H9 (cell line): ENCODE data around the gene NEK7. TPM values are rescaled to one million over a fixed set of nuclear protein-coding genes. Genes with fewer than 3 reads are reported as not detected.
"Not testable (repeated sequence)": the region's sequence is repeated elsewhere in the genome, so short reads cannot be mapped to it uniquely, and the experiment has no call there.

Experiments used
- DNase-seq: peaks from one replicate; pipeline ENCODE4 v3.0.0-alpha.2; 2017
- H2AFZ ChIP-seq: one replicate; pipeline ENCODE4 v1.6.1; 2013; ENCODE audit warnings: mild to moderate bottlenecking, low read length, control low read depth, moderate library complexity
- H2AK5ac ChIP-seq: 2 replicates; pipeline ENCODE4 v1.6.1; 2013; ENCODE audit warnings: low read length, control low read depth, mixed read lengths; ENCODE audit not compliant: insufficient read length
- H2BK120ac ChIP-seq: one replicate; pipeline ENCODE4 v1.6.1; 2013; ENCODE audit warnings: low read depth, mild to moderate bottlenecking, low read length, control low read depth, inconsistent platforms; ENCODE audit not compliant: poor library complexity, severe bottlenecking
- H2BK12ac ChIP-seq: 2 replicates; pipeline ENCODE4 v1.6.1; 2013; ENCODE audit warnings: low read length, control low read depth, mixed read lengths, low read depth; ENCODE audit not compliant: insufficient read length
- H2BK15ac ChIP-seq: 2 replicates; pipeline ENCODE4 v1.6.1; 2013; ENCODE audit warnings: low read depth, low read length, control low read depth
- H2BK20ac ChIP-seq: one replicate; pipeline ENCODE4 v1.6.1; 2013; ENCODE audit warnings: low read depth, mild to moderate bottlenecking, low read length, control low read depth, inconsistent platforms; ENCODE audit not compliant: poor library complexity, severe bottlenecking
- H2BK5ac ChIP-seq: 2 replicates; pipeline ENCODE4 v1.6.1; 2013; ENCODE audit warnings: low read length, control low read depth, mixed read lengths; ENCODE audit not compliant: insufficient read length
- H3K14ac ChIP-seq: 2 replicates; pipeline ENCODE4 v1.6.1; 2013; ENCODE audit warnings: low read length, control low read depth; ENCODE audit not compliant: insufficient read depth
- H3K18ac ChIP-seq: 2 replicates; pipeline ENCODE4 v1.6.1; 2013; ENCODE audit warnings: low read depth, mild to moderate bottlenecking, mixed read lengths, low read length, control low read depth; ENCODE audit not compliant: insufficient read length
- H3K23ac ChIP-seq: 2 replicates; pipeline ENCODE4 v1.6.1; 2013; ENCODE audit warnings: low read length, control low read depth, mixed read lengths, low read depth; ENCODE audit not compliant: insufficient read length
- H3K23me2 ChIP-seq: 2 replicates; pipeline ENCODE4 v1.6.1; 2013; ENCODE audit warnings: low read depth, mild to moderate bottlenecking, mixed read lengths, low read length, control low read depth; ENCODE audit not compliant: insufficient read length, poor library complexity, severe bottlenecking
- H3K27ac ChIP-seq: 2 replicates; pipeline ENCODE4 v1.5.1; 2013; ENCODE audit warnings: low read length, control low read depth, mixed read lengths, low read depth; ENCODE audit not compliant: insufficient read length
- H3K27me3 ChIP-seq: 2 replicates; pipeline ENCODE4 v1.6.1; 2013; ENCODE audit warnings: low read length, control low read depth, inconsistent platforms; ENCODE audit not compliant: insufficient read depth
- H3K4ac ChIP-seq: 2 replicates; pipeline ENCODE4 v1.6.1; 2013; ENCODE audit warnings: low read depth, mild to moderate bottlenecking, control low read depth, inconsistent platforms, low read length, moderate library complexity
- H3K4me1 ChIP-seq: 2 replicates; pipeline ENCODE4 v1.6.1; 2013; ENCODE audit warnings: low read length, control low read depth, inconsistent platforms; ENCODE audit not compliant: insufficient read depth
- H3K4me2 ChIP-seq: 2 replicates; pipeline ENCODE4 v1.6.1; 2013; ENCODE audit warnings: low read length, control low read depth, mixed read lengths; ENCODE audit not compliant: insufficient read length, insufficient read depth
- H3K56ac ChIP-seq: 2 replicates; pipeline ENCODE4 v1.6.1; 2013; ENCODE audit warnings: low read depth, mild to moderate bottlenecking, mixed read lengths, low read length, control low read depth; ENCODE audit not compliant: insufficient read length
- H3K79me1 ChIP-seq: 2 replicates; pipeline ENCODE4 v1.6.1; 2013; ENCODE audit warnings: low read depth, mild to moderate bottlenecking, moderate library complexity, low read length, control low read depth, inconsistent platforms; ENCODE audit not compliant: insufficient read depth, poor library complexity, severe bottlenecking
- H3K79me2 ChIP-seq: 2 replicates; pipeline ENCODE4 v1.6.1; 2013; ENCODE audit warnings: low read length, control low read depth, inconsistent platforms; ENCODE audit not compliant: insufficient read depth
- H3K9ac ChIP-seq: 2 replicates; pipeline ENCODE4 v1.6.1; 2013; ENCODE audit warnings: low read length, control low read depth, mixed read lengths; ENCODE audit not compliant: insufficient read length; ENCODE audit errors: extremely low read depth
- H3K9me3 ChIP-seq: one replicate; pipeline ENCODE4 v1.6.1; 2013; ENCODE audit warnings: low read depth, low read length, inconsistent platforms; ENCODE audit not compliant: control insufficient read depth
- H3T11ph ChIP-seq: one replicate; pipeline ENCODE4 v1.6.1; 2013; ENCODE audit warnings: mild to moderate bottlenecking, low read length, control low read depth, inconsistent platforms
- H4K20me1 ChIP-seq: one replicate; pipeline ENCODE4 v1.6.1; 2013; ENCODE audit not compliant: control insufficient read depth, insufficient read length, insufficient read depth
- H4K5ac ChIP-seq: 2 replicates; pipeline ENCODE4 v1.6.1; 2013; ENCODE audit warnings: low read depth, mild to moderate bottlenecking, mixed read lengths, low read length, control low read depth; ENCODE audit not compliant: insufficient read length
- H4K8ac ChIP-seq: replicated peaks from 2 replicates; pipeline ENCODE4 v1.6.1; 2013; ENCODE audit warnings: low read length, control low read depth, mixed read lengths, low read depth; ENCODE audit not compliant: insufficient read length
- H4K91ac ChIP-seq: 2 replicates; pipeline ENCODE4 v1.6.1; 2013; ENCODE audit warnings: low read depth, mild to moderate bottlenecking, moderate library complexity, mixed read lengths, low read length, control low read depth; ENCODE audit not compliant: insufficient read length
- H3K27ac Mint-ChIP-seq, 3 experiments: 2 replicates in 2 of 3; 3 replicates in 1 of 3; pipeline ENCODE4 v1.8.0; 2020 to 2021; ENCODE audit warnings: mixed read lengths in 3 of 3, mild to moderate bottlenecking in 1 of 3, moderate library complexity in 1 of 3
- H3K27me3 Mint-ChIP-seq: 2 replicates; pipeline ENCODE4 v1.8.0; 2021; ENCODE audit warnings: low read depth, mild to moderate bottlenecking, moderate library complexity, mixed read lengths
- H3K36me3 Mint-ChIP-seq, 3 experiments: 2 replicates in 2 of 3; 3 replicates in 1 of 3; pipeline ENCODE4 v1.8.0; 2020 to 2021; ENCODE audit warnings: low read depth in 3 of 3, mixed read lengths in 3 of 3; ENCODE audit not compliant: insufficient read depth in 1 of 3
- H3K4me1 Mint-ChIP-seq, 2 experiments: 2 replicates each; pipeline ENCODE4 v1.8.0; 2020; ENCODE audit warnings: mixed read lengths in 2 of 2
- H3K4me3 Mint-ChIP-seq, 2 experiments: 2 replicates in 1 of 2; 3 replicates in 1 of 2; pipeline ENCODE4 v1.8.0; 2020 to 2021; ENCODE audit warnings: mild to moderate bottlenecking in 2 of 2, mixed read lengths in 2 of 2, moderate library complexity in 1 of 2
- H3K9me3 Mint-ChIP-seq, 2 experiments: 2 replicates in 1 of 2; 3 replicates in 1 of 2; pipeline ENCODE4 v1.8.0; 2020; ENCODE audit warnings: mild to moderate bottlenecking in 2 of 2, mixed read lengths in 2 of 2, moderate library complexity in 1 of 2
- WGBS: extraction: QIAGEN DNeasy Blood & Tissue Kit; methylation state at CpG from one replicate; pipeline ENCODE4 v1.1.7; 2013; ENCODE audit warnings: missing lambda C conversion rate, low lambda C conversion rate, mixed read lengths; ENCODE audit not compliant: insufficient read length; ENCODE audit errors: extremely low coverage; 5-methylcytosine and 5-hydroxymethylcytosine counted together
- total RNA-seq: library from RNA; stranded (reverse); gene quantifications from 2 replicates; pipeline ENCODE4 v1.2.1, GENCODE V29; 2021

The NEK7 gene
- total RNA-seq, 1 experiment from 2014 or later, result 9.6 TPM

- H3K4me2 ChIP-seq, H3K9me3 Mint-ChIP-seq: not testable (repeated sequence)
Measured at GRCh38 chr1:198315331-198315730, 158.5 kb downstream of the NEK7 start.

More at GRCh38 chr1:198315331-198315730, 158.5 kb downstream of the NEK7 start:
- H3K56ac ChIP-seq, H4K20me1 ChIP-seq, H3K27ac ChIP-seq, H3K27me3 ChIP-seq, H2AK5ac ChIP-seq, H3T11ph ChIP-seq, H3K14ac ChIP-seq, H4K8ac ChIP-seq, H2BK5ac ChIP-seq, H2BK12ac ChIP-seq, H2BK120ac ChIP-seq, H4K91ac ChIP-seq, H2BK20ac ChIP-seq, H3K23me2 ChIP-seq, DNase-seq, H3K9ac ChIP-seq, H2BK15ac ChIP-seq, H3K27ac Mint-ChIP-seq, H3K23ac ChIP-seq, H3K4me1 ChIP-seq, H2AFZ ChIP-seq, H3K79me2 ChIP-seq, H3K9me3 ChIP-seq, H3K79me1 ChIP-seq, H3K4ac ChIP-seq: not testable (repeated sequence)
- WGBS, result no CpG with 5 or more reads among the region's 8 CpGs
- peaks cover 0 to 12% (median 4%) of the 10 kb centered on the region in 3 experiments; a peak in 3 of 7 replicates for H3K36me3 Mint-ChIP-seq
- peak overlapping the region; percentile 62 for H3K18ac ChIP-seq
- H3K4me3 Mint-ChIP-seq, result peak overlapping the region; percentile 67 to 76; a peak in 4 of 5 replicates
- peak overlapping the region; percentile 79 for H4K5ac ChIP-seq
- H3K27me3 Mint-ChIP-seq, result peaks cover 32% of the 10 kb centered on the region
- H3K4me1 Mint-ChIP-seq, result peaks cover 35 to 36% of the 10 kb centered on the region in 2 experiments
